Inferior parietal cortex (tissue), 1 donor: ENCODE results near the gene JMJD4.

Experiments
- DNase-seq: peaks from one replicate; pipeline ENCODE4 v3.0.0-alpha.2; 2016; ENCODE audit errors: extremely low spot score

The JMJD4 gene

DNA sequence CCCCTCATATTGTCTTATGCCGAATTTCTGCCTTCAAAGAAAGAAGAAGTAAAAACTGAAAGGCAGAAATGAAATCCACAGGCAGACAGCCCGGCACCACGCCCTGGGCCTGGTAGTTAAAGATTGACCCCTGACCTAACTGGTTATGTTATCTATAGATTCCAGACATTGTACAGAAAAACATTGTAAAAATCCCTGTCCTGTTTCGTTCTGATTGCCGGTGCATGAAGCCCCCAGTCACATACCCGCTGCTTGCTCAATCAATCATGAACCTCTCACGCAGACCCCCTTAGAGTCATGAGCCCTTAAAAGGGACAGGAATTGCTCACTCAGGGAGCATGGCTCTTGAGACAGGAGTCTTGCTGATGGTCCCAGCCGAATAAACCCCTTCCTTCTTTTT, 49.3 kb downstream of the JMJD4 start:
- DNase-seq = no peak
